GM18502 (cell line): Measurements from ENCODE around the gene SOHLH1.

Source experiments
- ATAC-seq: cut with Tn5 transposase; IDR thresholded peaks from one replicate; pipeline ENCODE4 v1.9.1; 2021; ENCODE audit warnings: mild to moderate bottlenecking; ENCODE audit not compliant: unreplicated experiment, poor library complexity

Gene SOHLH1

GRCh38 chr9:135705376-135705775 lies 6.1 kb upstream of the SOHLH1 start:
- no peak for ATAC-seq

GRCh38 chr9:135704483-135704882 lies 5.2 kb upstream of the SOHLH1 start:
- no peak for ATAC-seq

- no peak for ATAC-seq
These were observed 4.4 kb upstream of the SOHLH1 start for GRCh38 chr9:135703726-135704125.

- no peak for ATAC-seq
These were observed 2.9 kb upstream of the SOHLH1 start, which contains the start of gene KCNT1 for GRCh38 chr9:135701959-135702721. TSS of gene KCNT1 (plus strand) at chr9:135702185. CDS start at chr9:135702259, 74 bp downstream.

- ATAC-seq, result no peak
These were observed 2.0 kb upstream of the SOHLH1 start for GRCh38 chr9:135701067-135701958.

- ATAC-seq, result no peak
These were observed 1.2 kb upstream of the SOHLH1 start for GRCh38 chr9:135700525-135700924.

GRCh38 chr9:135698767-135699166 lies 514 bp downstream of the SOHLH1 start:
- ATAC-seq, result no peak

- no peak for ATAC-seq
These were observed 1.0 kb downstream of the SOHLH1 start for GRCh38 chr9:135698236-135698635.

GRCh38 chr9:135697226-135697625 lies 2.1 kb downstream of the SOHLH1 start:
- no peak for ATAC-seq

- no peak for ATAC-seq
These were observed 2.8 kb downstream of the SOHLH1 start for GRCh38 chr9:135696446-135696845.

GRCh38 chr9:135695642-135696041 lies 3.6 kb downstream of the SOHLH1 start:
- no peak for ATAC-seq

- ATAC-seq, result no peak
These were observed 4.2 kb downstream of the SOHLH1 start for GRCh38 chr9:135695036-135695435.

- ATAC-seq, result no peak
These were observed 4.9 kb downstream of the SOHLH1 start for GRCh38 chr9:135694414-135694813.

- ATAC-seq, result no peak
These were observed 5.5 kb downstream of the SOHLH1 start for GRCh38 chr9:135693771-135694170.

- no peak for ATAC-seq
These were observed 6.0 kb downstream of the SOHLH1 start for GRCh38 chr9:135693265-135693664.

- ATAC-seq, result no peak
These were observed 6.9 kb downstream of the SOHLH1 start for GRCh38 chr9:135692410-135692809.

GRCh38 chr9:135690836-135691570 lies 8.3 kb downstream of the SOHLH1 start:
- ATAC-seq, result no peak

- no peak for ATAC-seq
These were observed 10.3 kb downstream of the SOHLH1 start for GRCh38 chr9:135689011-135689410.

- no peak for ATAC-seq
These were observed 12.1 kb downstream of the SOHLH1 start for GRCh38 chr9:135687216-135687615.

- ATAC-seq, result no peak
These were observed 14.6 kb downstream of the SOHLH1 start for GRCh38 chr9:135684691-135685090.
